ENCODE data around the gene KATNAL2. TPM values are rescaled to one million over a fixed set of nuclear protein-coding genes. Genes with fewer than 3 reads are reported as not detected.
"Not testable (repeated sequence)": the region's sequence is repeated elsewhere in the genome, so short reads cannot be mapped to it uniquely, and the experiment has no call there.

The KATNAL2 gene
- total RNA-seq, 1 experiment from 2014 or later, result 21.7 TPM

DNA sequence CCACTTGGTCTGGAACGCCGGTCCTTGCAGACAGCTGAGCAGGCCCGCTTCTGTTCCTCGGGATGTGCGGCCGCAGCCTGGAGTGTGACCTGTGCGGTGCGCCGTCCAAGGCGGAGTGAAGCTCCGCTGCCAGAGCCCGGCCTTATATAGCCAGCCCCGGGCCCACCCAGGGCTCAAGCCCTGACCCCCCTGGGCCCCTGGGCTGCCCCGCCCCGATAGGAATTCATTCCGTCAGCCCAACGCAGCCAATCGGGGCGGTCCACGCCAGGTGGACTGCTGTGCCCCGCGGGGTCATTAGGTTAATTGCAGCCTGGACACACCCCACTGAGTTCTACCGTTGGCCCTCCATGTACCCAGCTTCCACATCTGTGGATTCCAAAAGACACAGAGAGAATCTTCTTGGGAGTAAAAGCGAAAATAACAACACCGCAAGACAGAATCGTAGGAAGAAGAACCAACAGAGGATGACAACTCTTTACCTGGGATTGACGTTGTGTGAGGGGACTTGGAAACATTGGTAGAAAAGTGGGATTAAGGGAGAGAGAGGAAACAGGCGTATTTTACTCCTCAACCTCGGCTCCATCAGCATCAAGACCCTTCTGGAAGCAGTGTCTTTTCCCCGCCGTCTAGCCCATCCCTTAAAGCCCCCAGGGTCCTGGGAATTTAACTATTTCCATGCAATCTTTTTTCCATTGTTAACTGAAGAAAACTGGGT is 47.3 kb downstream of the KATNAL2 start:
- H3K23ac ChIP-seq (ENCODE audit: insufficient read length, low read depth, low read length); H3K4ac ChIP-seq (ENCODE audit: low read depth, low read length); H3K27me3 Mint-ChIP-seq (ENCODE audit: low read depth); H3K79me2 ChIP-seq (ENCODE audit: insufficient read depth, low read length); H3K27ac Mint-ChIP-seq; H3K4me1 ChIP-seq (ENCODE audit: insufficient read depth, low read length); H3T11ph ChIP-seq (ENCODE audit: low read length); H2BK12ac ChIP-seq (ENCODE audit: insufficient read length, low read depth, low read length); H4K91ac ChIP-seq (ENCODE audit: insufficient read length, low read depth, low read length); H3K4me2 ChIP-seq (ENCODE audit: insufficient read depth, insufficient read length, low read length); H2AFZ ChIP-seq (ENCODE audit: low read length); H3K27ac ChIP-seq (ENCODE audit: insufficient read length, low read depth, low read length); H3K4me3 Mint-ChIP-seq; H4K5ac ChIP-seq (ENCODE audit: insufficient read length, low read depth, low read length); H2BK5ac ChIP-seq (ENCODE audit: insufficient read length, low read length); H2AK5ac ChIP-seq (ENCODE audit: insufficient read length, low read length); H3K56ac ChIP-seq (ENCODE audit: insufficient read length, low read depth, low read length); H2BK15ac ChIP-seq (ENCODE audit: low read depth, low read length); H3K9me3 Mint-ChIP-seq; DNase-seq; H3K14ac ChIP-seq (ENCODE audit: insufficient read depth, low read length); H3K18ac ChIP-seq (ENCODE audit: insufficient read length, low read depth, low read length); H3K9ac ChIP-seq (ENCODE audit: extremely low read depth, insufficient read length, low read length); H3K23me2 ChIP-seq (ENCODE audit: insufficient read length, low read depth, low read length, poor library complexity, severe bottlenecking); H2BK20ac ChIP-seq (ENCODE audit: low read depth, low read length, poor library complexity, severe bottlenecking); H4K20me1 ChIP-seq (ENCODE audit: control insufficient read depth, insufficient read depth, insufficient read length); H3K79me1 ChIP-seq (ENCODE audit: insufficient read depth, low read depth, low read length, poor library complexity, severe bottlenecking); H4K8ac ChIP-seq (replicated peaks; ENCODE audit: insufficient read length, low read depth, low read length); H3K27me3 ChIP-seq (ENCODE audit: insufficient read depth, low read length); H3K4me1 Mint-ChIP-seq; H3K9me3 ChIP-seq (ENCODE audit: control insufficient read depth, low read depth, low read length); H2BK120ac ChIP-seq (ENCODE audit: low read depth, low read length, poor library complexity, severe bottlenecking): not testable (repeated sequence)
- no CpG with 5 or more reads among the region's 31 CpGs for WGBS (ENCODE audit: extremely low coverage, insufficient read length, low lambda C conversion rate)
- H3K36me3 Mint-ChIP-seq (ENCODE audit: insufficient read depth in 1 of 3, low read depth in 3 of 3), result peaks cover 4 to 15% (median 8%) of the 10 kb centered on the region in 3 experiments; a peak in 5 of 7 replicates

DNA sequence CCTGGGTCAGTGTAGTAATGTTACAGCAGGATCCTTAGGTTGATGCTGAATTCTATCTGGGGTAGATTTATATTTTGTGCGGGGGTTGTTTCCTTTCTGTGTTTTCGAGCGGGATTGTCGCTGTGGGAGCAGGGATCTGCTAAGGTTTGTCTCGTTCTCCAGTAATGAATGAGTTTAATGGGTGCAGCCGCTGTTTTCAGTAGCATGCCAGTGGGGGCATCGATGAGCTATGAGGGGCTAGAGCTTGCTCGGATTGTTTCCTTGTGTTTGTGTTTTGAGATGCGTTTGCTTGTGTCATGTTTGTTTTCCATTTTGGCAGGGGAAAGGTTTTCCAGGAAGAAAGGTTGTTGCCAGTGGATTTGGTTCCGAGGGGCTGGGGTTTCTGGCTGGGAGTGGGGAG is 48.9 kb downstream of the KATNAL2 start:
- not testable (repeated sequence) for H3K4me2 ChIP-seq (ENCODE audit: insufficient read depth, insufficient read length, low read length); H2AFZ ChIP-seq (ENCODE audit: low read length); H3K9me3 ChIP-seq (ENCODE audit: control insufficient read depth, low read depth, low read length); H2BK120ac ChIP-seq (ENCODE audit: low read depth, low read length, poor library complexity, severe bottlenecking); DNase-seq; H4K5ac ChIP-seq (ENCODE audit: insufficient read length, low read depth, low read length); H2BK12ac ChIP-seq (ENCODE audit: insufficient read length, low read depth, low read length); H3K79me1 ChIP-seq (ENCODE audit: insufficient read depth, low read depth, low read length, poor library complexity, severe bottlenecking); H3K18ac ChIP-seq (ENCODE audit: insufficient read length, low read depth, low read length); H3K27ac ChIP-seq (ENCODE audit: insufficient read length, low read depth, low read length); H3K9me3 Mint-ChIP-seq; H4K91ac ChIP-seq (ENCODE audit: insufficient read length, low read depth, low read length); H3T11ph ChIP-seq (ENCODE audit: low read length); H2BK5ac ChIP-seq (ENCODE audit: insufficient read length, low read length); H2AK5ac ChIP-seq (ENCODE audit: insufficient read length, low read length); H3K14ac ChIP-seq (ENCODE audit: insufficient read depth, low read length); H3K23ac ChIP-seq (ENCODE audit: insufficient read length, low read depth, low read length); H3K4ac ChIP-seq (ENCODE audit: low read depth, low read length); H3K4me1 Mint-ChIP-seq; H4K20me1 ChIP-seq (ENCODE audit: control insufficient read depth, insufficient read depth, insufficient read length); H3K23me2 ChIP-seq (ENCODE audit: insufficient read length, low read depth, low read length, poor library complexity, severe bottlenecking); H2BK20ac ChIP-seq (ENCODE audit: low read depth, low read length, poor library complexity, severe bottlenecking); H3K56ac ChIP-seq (ENCODE audit: insufficient read length, low read depth, low read length); H3K27me3 ChIP-seq (ENCODE audit: insufficient read depth, low read length); H3K4me1 ChIP-seq (ENCODE audit: insufficient read depth, low read length); H3K27me3 Mint-ChIP-seq (ENCODE audit: low read depth); H3K27ac Mint-ChIP-seq; H3K79me2 ChIP-seq (ENCODE audit: insufficient read depth, low read length); H4K8ac ChIP-seq (replicated peaks; ENCODE audit: insufficient read length, low read depth, low read length); H3K36me3 Mint-ChIP-seq (ENCODE audit: insufficient read depth in 1 of 3, low read depth in 3 of 3); H3K9ac ChIP-seq (ENCODE audit: extremely low read depth, insufficient read length, low read length); H2BK15ac ChIP-seq (ENCODE audit: low read depth, low read length); H3K4me3 Mint-ChIP-seq
- WGBS (ENCODE audit: extremely low coverage, insufficient read length, low lambda C conversion rate), result no CpG with 5 or more reads among the region's 10 CpGs
